Embryonic facial prominence (tissue), 1 donor: Measurements from ENCODE around the gene ITGB2.

Experiments
- DNase-seq: peaks from one replicate; pipeline ENCODE4 v3.0.0-alpha.2; 2016; ENCODE audit errors: extremely low spot score

Gene ITGB2

GRCh38 chr21:44867999-44868700 lies 52.5 kb downstream of the ITGB2 start:
- no peak for DNase-seq

GRCh38 chr21:44867464-44867863 lies 53.2 kb downstream of the ITGB2 start:
- DNase-seq = no peak

- DNase-seq = no peak
Measured at GRCh38 chr21:44866780-44867179, 53.9 kb downstream of the ITGB2 start.

GRCh38 chr21:44865561-44866280 lies 55.0 kb downstream of the ITGB2 start:
- no peak for DNase-seq

- no peak for DNase-seq
Measured at GRCh38 chr21:44862869-44863685, 57.6 kb downstream of the ITGB2 start.

- no peak for DNase-seq
Measured at GRCh38 chr21:44858791-44859190, 61.9 kb downstream of the ITGB2 start.

- no peak for DNase-seq
Measured at GRCh38 chr21:44858291-44858690, 62.4 kb downstream of the ITGB2 start.

- no peak for DNase-seq
Measured at GRCh38 chr21:44857127-44857892, 63.4 kb downstream of the ITGB2 start.

GRCh38 chr21:44856131-44856530 lies 64.6 kb downstream of the ITGB2 start:
- DNase-seq = no peak

- DNase-seq = no peak
Measured at GRCh38 chr21:44855572-44855971, 65.1 kb downstream of the ITGB2 start.

GRCh38 chr21:44854664-44855446 lies 65.8 kb downstream of the ITGB2 start:
- DNase-seq = no peak

- no peak for DNase-seq
Measured at GRCh38 chr21:44854391-44854663, 66.4 kb downstream of the ITGB2 start.

GRCh38 chr21:44853601-44854390 lies 66.9 kb downstream of the ITGB2 start:
- DNase-seq = no peak

GRCh38 chr21:44850905-44851657 lies 69.6 kb downstream of the ITGB2 start:
- no peak for DNase-seq

- DNase-seq = no peak
Measured at GRCh38 chr21:44850208-44850800, 70.4 kb downstream of the ITGB2 start.

- no peak for DNase-seq
Measured at GRCh38 chr21:44849616-44850130, 71.0 kb downstream of the ITGB2 start.

- DNase-seq = no peak
Measured at GRCh38 chr21:44848821-44849521, 71.7 kb downstream of the ITGB2 start.

- no peak for DNase-seq
Measured at GRCh38 chr21:44847261-44848056, 73.2 kb downstream of the ITGB2 start.
